Uterus (tissue), 4 donors: ENCODE results near the gene SLC9C1. TPM values are rescaled to one million over a fixed set of nuclear protein-coding genes. Genes with fewer than 3 reads are reported as not detected.

ENCODE experiments used
- DNase-seq, 2 donors: peaks; one replicate each; pipeline ENCODE4 v3.0.0-alpha.2; 2019 to 2020
- H3K27ac ChIP-seq, 2 donors: fragments of 200-600 bp; sonication (generic); 1 replicate in 1 of 2; 2 replicates in 1 of 2; pipeline ENCODE4 v1.5.1; 2016 to 2018
- H3K27me3 ChIP-seq, 2 donors: fragments of 200-600 bp; sonication (generic); one replicate each; pipeline ENCODE4 v1.5.1; 2018 to 2019; ENCODE audit warnings: control low read depth in 1 of 2
- H3K36me3 ChIP-seq, 2 donors: fragments of 200-600 bp; sonication (generic); one replicate each; pipeline ENCODE4 v1.5.1; 2019; ENCODE audit warnings: control low read depth in 1 of 2
- H3K4me1 ChIP-seq, 2 donors: fragments of 200-600 bp; sonication (generic); one replicate each; pipeline ENCODE4 v1.5.1; 2018 to 2019; ENCODE audit warnings: control low read depth in 1 of 2
- H3K4me3 ChIP-seq, 2 donors: fragments of 200-600 bp; sonication (generic); 1 replicate in 1 of 2; 2 replicates in 1 of 2; pipeline ENCODE4 v1.5.1; 2018 to 2019; ENCODE audit warnings: mild to moderate bottlenecking in 1 of 2
- H3K9me3 ChIP-seq, 2 donors: fragments of 200-600 bp; sonication (generic); one replicate each; pipeline ENCODE4 v1.5.1; 2019; ENCODE audit warnings: control low read depth in 1 of 2
- POLR2A ChIP-seq, 2 donors: fragments of 450-650 bp; IDR thresholded peaks; one replicate each; pipeline ENCODE4 v1.6.1; 2016; ENCODE audit warnings: antibody characterized with exemption in 2 of 2, mild to moderate bottlenecking in 1 of 2, moderate library complexity in 1 of 2
- intact Hi-C: fragments of 100-400 bp; cut with DNase I; formaldehyde crosslinking; loops from one replicate; pipeline ENCODE4 v1.15.1; 2023; ENCODE audit warnings: low total_unique reads
- total RNA-seq, 4 donors: library from RNA; depleted of rRNA in 3 of 4; stranded (reverse); fragments of >200 nt in 3 of 4; gene quantifications; one replicate each; pipeline versions ENCODE4 v1.1.0 to v1.2.4, GENCODE V29; 2014 to 2023
- TF ChIP-seq, protein P1 (sequence below), 4 experiments: fragments of 200-600 bp in 2 of 4; fragments of 450-650 bp in 2 of 4; sonication (generic) in 2 of 4; IDR thresholded peaks; one replicate each; pipeline ENCODE4 v1.5.1; 2016 to 2019; ENCODE audit warnings: antibody characterized with exemption in 4 of 4, mild to moderate bottlenecking in 2 of 4, moderate library complexity in 1 of 4
- donor health status: DM: yes; HTN: yes; CAD: no.

SLC9C1 gene
- total RNA-seq, 4 donors from 2014 or later = 0.49 to 1.7 TPM; not detected in 2

DNA sequence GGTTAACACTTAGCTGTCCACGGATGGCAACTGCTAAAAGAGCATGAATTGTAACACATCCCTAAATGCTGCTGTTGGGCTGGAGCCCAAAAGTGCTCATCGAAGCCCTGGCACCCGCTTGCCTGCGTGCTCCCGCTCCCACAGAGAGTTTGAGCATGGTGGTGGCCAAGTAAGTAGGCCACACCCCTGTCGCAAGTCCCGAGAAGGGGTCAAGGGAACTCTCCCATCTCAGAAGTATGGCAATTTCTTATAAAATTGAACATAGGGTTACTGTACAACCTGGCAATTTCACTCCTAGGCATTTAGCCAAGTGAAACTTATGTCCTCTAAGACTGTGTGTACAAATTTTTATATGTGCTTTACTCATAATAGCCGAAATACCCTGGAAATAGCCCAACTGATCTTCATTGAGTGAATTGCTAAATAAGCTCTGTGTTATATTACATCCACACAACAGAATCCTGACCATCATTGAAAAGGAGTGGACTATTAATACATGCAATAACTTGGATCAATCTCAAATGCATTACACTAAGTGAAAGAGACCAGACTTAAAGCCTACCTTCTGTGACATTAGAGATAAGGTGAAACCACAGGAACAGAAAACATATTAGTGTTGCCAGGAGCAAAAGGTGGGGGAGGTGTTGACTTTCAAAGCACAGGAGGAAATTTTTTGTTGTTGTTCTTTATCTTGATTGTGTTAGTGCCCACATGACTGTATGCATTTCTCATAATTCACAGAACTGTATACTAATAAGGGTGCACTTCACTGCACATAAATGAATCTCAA, 159.5 kb downstream of the SLC9C1 start:
- Histone ChIP-seq H3K4me3 (no peak overlapping the region), H3K4me1 (no peaks in the 10 kb centered on the region), H3K27ac (no peak overlapping the region), H3K27me3 (no peaks in the 10 kb centered on the region), H3K9me3 (no peaks in the 10 kb centered on the region), H3K36me3 (no peaks in the 10 kb centered on the region)
- intact Hi-C loops = no loop called here
- DNase-seq = no peak
- TF ChIP-seq, protein P1, sequence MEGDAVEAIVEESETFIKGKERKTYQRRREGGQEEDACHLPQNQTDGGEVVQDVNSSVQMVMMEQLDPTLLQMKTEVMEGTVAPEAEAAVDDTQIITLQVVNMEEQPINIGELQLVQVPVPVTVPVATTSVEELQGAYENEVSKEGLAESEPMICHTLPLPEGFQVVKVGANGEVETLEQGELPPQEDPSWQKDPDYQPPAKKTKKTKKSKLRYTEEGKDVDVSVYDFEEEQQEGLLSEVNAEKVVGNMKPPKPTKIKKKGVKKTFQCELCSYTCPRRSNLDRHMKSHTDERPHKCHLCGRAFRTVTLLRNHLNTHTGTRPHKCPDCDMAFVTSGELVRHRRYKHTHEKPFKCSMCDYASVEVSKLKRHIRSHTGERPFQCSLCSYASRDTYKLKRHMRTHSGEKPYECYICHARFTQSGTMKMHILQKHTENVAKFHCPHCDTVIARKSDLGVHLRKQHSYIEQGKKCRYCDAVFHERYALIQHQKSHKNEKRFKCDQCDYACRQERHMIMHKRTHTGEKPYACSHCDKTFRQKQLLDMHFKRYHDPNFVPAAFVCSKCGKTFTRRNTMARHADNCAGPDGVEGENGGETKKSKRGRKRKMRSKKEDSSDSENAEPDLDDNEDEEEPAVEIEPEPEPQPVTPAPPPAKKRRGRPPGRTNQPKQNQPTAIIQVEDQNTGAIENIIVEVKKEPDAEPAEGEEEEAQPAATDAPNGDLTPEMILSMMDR (IDR thresholded peaks at IDR 0.05) = no peak
- TF ChIP-seq POLR2A (IDR thresholded peaks at IDR 0.05) = no peak

DNA sequence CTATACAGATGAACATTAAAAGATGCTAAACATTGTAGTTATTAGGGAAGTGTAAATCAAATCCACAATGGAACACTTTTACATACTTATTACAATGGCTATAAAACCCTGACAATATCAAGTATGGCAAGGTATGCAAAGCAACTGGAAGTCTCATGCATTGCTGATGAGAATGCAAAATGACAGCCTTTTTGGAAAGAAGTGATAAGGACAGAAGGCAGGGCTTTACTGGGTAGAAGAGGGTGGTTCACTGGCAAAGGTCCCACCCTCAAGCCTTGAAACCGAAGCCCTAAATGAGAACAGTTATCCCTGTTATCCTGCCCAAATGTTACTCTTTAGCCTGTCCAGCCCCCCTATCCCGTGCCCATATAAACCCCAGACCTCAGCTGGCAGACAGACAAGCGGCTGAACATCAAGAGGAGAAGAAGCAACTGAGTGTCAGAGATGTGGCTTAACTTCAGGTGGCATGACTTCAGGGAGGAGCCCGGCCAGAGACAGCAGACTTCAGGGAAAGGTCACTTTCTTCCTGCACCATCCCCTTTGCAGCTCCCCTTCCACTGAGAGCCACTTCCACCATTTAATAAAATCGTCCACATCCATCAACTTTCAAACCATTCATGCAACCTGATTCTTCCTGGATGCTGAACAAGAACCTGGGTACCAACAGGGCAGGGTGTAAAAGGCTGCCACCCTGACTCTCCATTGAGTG, 160.2 kb downstream of the SLC9C1 start:
- no peak for DNase-seq
- intact Hi-C loops = no loop called here
- Histone ChIP-seq H3K27ac (no peak overlapping the region), H3K27me3 (no peaks in the 10 kb centered on the region), H3K36me3 (no peaks in the 10 kb centered on the region), H3K4me1 (no peaks in the 10 kb centered on the region), H3K9me3 (no peaks in the 10 kb centered on the region), H3K4me3 (no peak overlapping the region)
- TF ChIP-seq POLR2A (IDR thresholded peaks at IDR 0.05) = no peak
- TF ChIP-seq, protein P1 (IDR thresholded peaks at IDR 0.05) = no peak

DNA sequence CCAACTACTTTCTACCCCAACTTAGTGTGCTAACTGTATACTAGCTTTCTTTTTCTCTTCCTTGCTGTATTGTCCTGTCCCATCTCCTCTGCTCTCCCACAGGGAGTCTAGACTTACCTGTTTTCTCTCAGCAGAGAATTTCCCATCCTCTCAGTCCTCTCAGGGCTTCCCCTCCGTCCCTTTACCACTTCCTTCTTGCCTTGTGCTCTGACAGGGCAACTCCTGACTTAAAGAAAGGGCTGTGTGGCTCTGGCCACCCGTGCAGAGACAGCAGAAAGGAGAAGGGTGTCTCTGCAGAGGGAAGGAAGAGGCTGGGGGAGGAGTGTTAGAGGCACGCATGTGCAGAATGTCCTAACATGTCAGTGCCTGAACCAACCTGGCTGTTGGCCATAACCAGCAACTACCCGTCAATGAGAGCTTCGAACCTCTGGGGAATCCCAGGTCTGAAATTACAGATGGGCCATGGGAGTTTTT, 161.0 kb downstream of the SLC9C1 start, which contains the start of gene GCSAM:
TSS of gene GCSAM (minus strand) at position 274 of the 474 bp plus-strand sequence. CDS start at position 146, 128 bp downstream.
- H3K27ac ChIP-seq = no peak within 1 kb of the TSS
- intact Hi-C loops = no loop called here
- DNase-seq = no peak

DNA sequence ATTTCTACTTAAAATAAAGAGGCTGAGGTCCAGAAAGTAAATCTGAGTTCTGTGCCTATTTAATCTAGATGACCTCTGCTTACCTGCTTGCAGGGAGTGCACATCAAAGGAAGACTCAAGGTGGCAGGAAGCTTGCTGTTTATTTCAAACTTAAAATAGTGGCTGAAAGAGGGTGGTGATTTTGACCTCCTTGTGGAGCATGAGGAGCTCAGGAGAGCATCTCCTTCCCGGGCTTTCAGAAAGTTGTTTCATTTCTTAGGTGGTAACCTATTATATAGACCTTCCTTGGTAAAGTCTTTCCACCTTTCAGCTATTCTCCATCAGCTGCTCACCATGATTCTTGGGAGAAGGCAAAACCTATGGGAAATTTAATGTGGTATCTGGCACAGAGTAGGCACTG, 161.5 kb downstream of the SLC9C1 start:
- H3K27me3 ChIP-seq = no peaks in the 10 kb centered on the region
- no peak for TF ChIP-seq POLR2A (IDR thresholded peaks at IDR 0.05)
- TF ChIP-seq, protein P1 (IDR thresholded peaks at IDR 0.05) = no peak
- H3K27ac ChIP-seq = no peak overlapping the region
- no peak overlapping the region for H3K4me3 ChIP-seq
- H3K4me1 ChIP-seq = no peaks in the 10 kb centered on the region
- no peak for DNase-seq
- no peaks in the 10 kb centered on the region for H3K9me3 ChIP-seq
- intact Hi-C loops = no loop called here
- no peaks in the 10 kb centered on the region for H3K36me3 ChIP-seq

More for the DNA sequence above, 161.0 kb downstream of the SLC9C1 start, which contains the start of gene GCSAM:
- TF ChIP-seq POLR2A (IDR thresholded peaks at IDR 0.05) = no peak
- TF ChIP-seq, protein P1 (IDR thresholded peaks at IDR 0.05) = no peak
- H3K27me3 ChIP-seq = no peaks in the 10 kb centered on the region
- H3K36me3 ChIP-seq = no peaks in the 10 kb centered on the region
- no peaks in the 10 kb centered on the region for H3K4me1 ChIP-seq
- no peaks in the 10 kb centered on the region for H3K9me3 ChIP-seq
- H3K4me3 ChIP-seq = no peak within 1 kb of the TSS

DNA sequence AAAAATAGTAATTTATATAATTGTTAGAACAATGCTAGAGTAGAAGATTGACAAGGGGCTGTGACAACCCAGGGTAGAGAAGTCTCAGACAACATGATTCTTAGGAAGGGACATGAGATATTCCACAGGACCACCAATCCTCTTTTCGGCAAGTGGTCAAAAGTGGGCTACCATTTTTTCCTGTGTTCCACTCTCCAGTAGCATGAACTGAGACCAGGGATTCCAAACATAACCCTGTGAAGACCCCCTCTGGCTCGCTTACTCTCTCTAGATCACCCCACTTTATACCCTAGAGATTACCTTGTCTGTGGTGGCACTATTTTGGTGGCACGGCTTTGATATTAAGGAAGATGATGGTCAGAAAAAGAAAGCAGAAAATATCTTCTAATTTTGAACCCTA, 161.9 kb downstream of the SLC9C1 start:
- Histone ChIP-seq H3K9me3 (no peaks in the 10 kb centered on the region), H3K27ac (no peak overlapping the region), H3K4me3 (no peak overlapping the region), H3K4me1 (no peaks in the 10 kb centered on the region), H3K36me3 (no peaks in the 10 kb centered on the region), H3K27me3 (no peaks in the 10 kb centered on the region)
- TF ChIP-seq, protein P1 (IDR thresholded peaks at IDR 0.05) = no peak
- no peak for TF ChIP-seq POLR2A (IDR thresholded peaks at IDR 0.05)
- intact Hi-C loops = no loop called here
- no peak for DNase-seq
